Upper lobe of left lung (tissue), 6 donors: ENCODE results near the gene CRELD2. TPM values are rescaled to one million over a fixed set of nuclear protein-coding genes. Genes with fewer than 3 reads are reported as not detected.

Experiments
- ATAC-seq, 2 donors: fragments of 200-7000 bp; cut with Tn5 transposase; one replicate each; pipeline ENCODE4 v1.9.1; 2022; ENCODE audit warnings: mild to moderate bottlenecking in 2 of 2, moderate library complexity in 2 of 2; ENCODE audit not compliant: low FRiP score in 2 of 2
- DNase-seq, 2 donors: peaks; one replicate each; pipeline ENCODE4 v3.0.0-alpha.2; 2019 to 2020
- H3K27ac ChIP-seq, 4 donors: fragments of 200-600 bp; sonication (generic); one replicate each; pipeline ENCODE4 v1.5.1; 2016 to 2019
- H3K27me3 ChIP-seq, 4 donors: fragments of 200-600 bp; sonication (generic); one replicate each; pipeline ENCODE4 v1.5.1; 2017 to 2019
- H3K36me3 ChIP-seq, 4 donors: fragments of 200-600 bp; sonication (generic); one replicate each; pipeline ENCODE4 v1.5.1; 2016 to 2019
- H3K4me1 ChIP-seq, 4 donors: fragments of 200-600 bp; sonication (generic); one replicate each; pipeline ENCODE4 v1.5.1; 2018 to 2019
- H3K4me3 ChIP-seq, 4 donors: fragments of 200-600 bp; sonication (generic); one replicate each; pipeline ENCODE4 v1.5.1; 2017 to 2019; ENCODE audit warnings: mild to moderate bottlenecking in 2 of 4, moderate library complexity in 1 of 4
- H3K9me3 ChIP-seq, 4 donors: fragments of 200-600 bp; sonication (generic); one replicate each; pipeline ENCODE4 v1.5.1; 2018 to 2019
- EP300 ChIP-seq, 4 donors: sonication (generic); formaldehyde crosslinking; IDR thresholded peaks; one replicate each; pipeline ENCODE4 v1.5.1; 2017; ENCODE audit warnings: antibody characterized with exemption in 4 of 4, control low read depth in 2 of 4
- POLR2A ChIP-seq, 4 donors: fragments of 450-650 bp; IDR thresholded peaks; one replicate each; pipeline ENCODE4 v1.5.1; 2016 to 2017; ENCODE audit warnings: antibody characterized with exemption in 4 of 4, mild to moderate bottlenecking in 2 of 4
- POLR2AphosphoS5 ChIP-seq, 2 donors: sonication (generic); formaldehyde crosslinking; IDR thresholded peaks; one replicate each; pipeline ENCODE4 v1.5.1; 2017; ENCODE audit warnings: antibody characterized with exemption in 2 of 2
- WGBS, 2 donors: methylation state at CpG; one replicate each; pipeline ENCODE4 v1.1.5; 2017 to 2018; 5-methylcytosine and 5-hydroxymethylcytosine counted together
- total RNA-seq, 6 donors: library from RNA; depleted of rRNA in 4 of 6; stranded (reverse); fragments of >200 nt in 4 of 6; gene quantifications; one replicate each; pipeline versions ENCODE4 v1.1.0 to v1.2.1, GENCODE V29; 2016 to 2021
- TF ChIP-seq, protein P1 (sequence below), 6 experiments: fragments of 450-650 bp in 4 of 6; fragments of 200-600 bp in 2 of 6; sonication (generic) in 2 of 6; IDR thresholded peaks; one replicate each; pipeline ENCODE4 v1.5.1; 2016 to 2019; ENCODE audit warnings: antibody characterized with exemption in 6 of 6
- donor health status: DM: no; HTN: no; CAD: no; lungs with moderate emphysema.
- donor health status: DM: no; HTN: yes; CAD: no; lungs with severe emphysema.

CRELD2 gene
- total RNA-seq, 6 donors from 2014 or later: 31.2 to 72.6 (median 46.9) TPM

DNA sequence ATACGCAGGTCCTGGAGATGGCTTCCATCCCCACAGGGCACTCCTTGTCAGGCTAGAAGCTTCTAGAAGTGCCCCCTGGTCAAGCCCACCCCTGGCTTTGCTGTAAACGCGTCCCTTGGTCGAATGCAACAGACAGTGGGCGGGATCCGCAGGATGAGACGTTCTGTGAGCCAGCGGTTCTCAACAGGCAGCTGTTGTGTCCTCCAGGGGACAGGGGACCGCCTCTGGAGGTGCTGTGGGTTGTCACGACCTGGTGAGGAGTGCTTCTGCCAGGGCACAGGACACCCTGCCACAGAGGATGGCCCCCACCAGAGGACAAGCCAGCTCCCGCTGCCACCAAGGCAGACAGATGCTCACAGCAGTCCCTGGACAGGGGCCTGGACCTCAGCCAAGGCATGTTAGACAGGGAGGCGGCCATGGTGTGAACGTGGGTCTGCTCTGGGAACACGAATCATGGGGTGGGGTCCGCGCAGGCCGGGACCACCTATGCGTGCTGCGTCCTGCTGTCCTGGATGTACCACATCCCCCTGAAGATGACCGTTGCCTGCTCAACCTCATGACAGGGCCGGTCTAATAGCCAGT, 11.7 kb downstream of the CRELD2 start:
- no peak for ATAC-seq
- H3K27me3 ChIP-seq: peaks cover 0 to 6% (median 0%) of the 10 kb centered on the region in 4 donors
- peak in 1 of 2 donors; percentile 82 for DNase-seq
- no peak for TF ChIP-seq POLR2A (IDR thresholded peaks at IDR 0.05)
- no peaks in the 10 kb centered on the region for H3K9me3 ChIP-seq
- H3K27ac ChIP-seq: peak overlapping the region; percentile 17 to 97 (median 72)
- H3K4me1 ChIP-seq: peaks cover 52 to 62% (median 59%) of the 10 kb centered on the region in 4 donors
- peaks cover 0 to 11% (median 7%) of the 10 kb centered on the region in 4 donors for H3K36me3 ChIP-seq
- H3K4me3 ChIP-seq: no peak overlapping the region
- 83 to 92% methylated on average over 2 to 14 of the region's 21 CpGs for WGBS, 2 donors

DNA sequence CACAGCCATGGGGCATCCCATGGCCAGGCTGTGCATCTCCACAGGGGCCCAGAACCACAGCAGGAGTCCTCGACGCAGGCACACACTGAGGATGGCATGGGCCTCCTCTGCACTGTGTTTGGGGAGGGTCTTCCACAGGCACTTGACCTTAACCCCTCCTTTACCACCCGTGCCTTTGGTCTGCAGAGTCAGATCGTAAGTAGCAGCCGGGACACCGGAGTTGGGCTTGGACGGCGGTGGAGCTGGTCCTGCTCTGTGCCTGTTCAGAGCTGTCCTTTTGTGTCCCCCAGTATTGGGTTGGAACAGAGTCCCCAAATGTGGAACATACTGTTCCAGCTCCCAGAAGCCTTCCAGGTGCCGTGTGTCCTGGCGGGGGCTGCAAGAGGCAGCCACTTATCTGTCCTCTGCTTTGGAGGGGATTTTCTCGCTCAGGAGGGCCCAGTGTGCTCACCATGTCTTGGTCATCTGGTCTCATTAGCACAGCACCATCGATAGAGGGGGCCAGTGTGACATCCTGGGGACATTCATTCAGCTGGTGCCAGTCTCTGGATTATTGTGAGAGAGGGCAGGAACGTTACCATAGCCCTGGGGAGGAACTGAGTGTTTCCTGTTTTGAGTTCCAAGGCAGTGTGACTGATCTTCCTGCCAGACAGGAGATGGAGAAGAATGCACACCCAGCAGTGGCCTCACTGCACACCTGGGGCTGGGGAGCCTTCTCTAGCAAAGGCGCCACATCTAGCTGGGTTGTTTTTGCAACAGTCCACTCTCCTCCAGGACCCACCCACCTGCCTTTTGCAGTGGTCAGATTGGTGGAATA, 12.4 kb downstream of the CRELD2 start:
- H3K36me3 ChIP-seq: peaks cover 0 to 7% (median 4%) of the 10 kb centered on the region in 4 donors
- DNase-seq (peak in 1 of 2 donors; percentile 92), ATAC-seq (peak; percentile 64 to 84)
- no peaks in the 10 kb centered on the region for H3K9me3 ChIP-seq
- WGBS, 2 donors: 33 to 44% methylated on average over 6 to 14 of the region's 14 CpGs
- peak overlapping the region; percentile 48 to 97 (median 74) for H3K27ac ChIP-seq
- TF ChIP-seq POLR2AphosphoS5 (IDR thresholded peaks at IDR 0.05): peak; percentile 62 to 79
- TF ChIP-seq, protein P1, sequence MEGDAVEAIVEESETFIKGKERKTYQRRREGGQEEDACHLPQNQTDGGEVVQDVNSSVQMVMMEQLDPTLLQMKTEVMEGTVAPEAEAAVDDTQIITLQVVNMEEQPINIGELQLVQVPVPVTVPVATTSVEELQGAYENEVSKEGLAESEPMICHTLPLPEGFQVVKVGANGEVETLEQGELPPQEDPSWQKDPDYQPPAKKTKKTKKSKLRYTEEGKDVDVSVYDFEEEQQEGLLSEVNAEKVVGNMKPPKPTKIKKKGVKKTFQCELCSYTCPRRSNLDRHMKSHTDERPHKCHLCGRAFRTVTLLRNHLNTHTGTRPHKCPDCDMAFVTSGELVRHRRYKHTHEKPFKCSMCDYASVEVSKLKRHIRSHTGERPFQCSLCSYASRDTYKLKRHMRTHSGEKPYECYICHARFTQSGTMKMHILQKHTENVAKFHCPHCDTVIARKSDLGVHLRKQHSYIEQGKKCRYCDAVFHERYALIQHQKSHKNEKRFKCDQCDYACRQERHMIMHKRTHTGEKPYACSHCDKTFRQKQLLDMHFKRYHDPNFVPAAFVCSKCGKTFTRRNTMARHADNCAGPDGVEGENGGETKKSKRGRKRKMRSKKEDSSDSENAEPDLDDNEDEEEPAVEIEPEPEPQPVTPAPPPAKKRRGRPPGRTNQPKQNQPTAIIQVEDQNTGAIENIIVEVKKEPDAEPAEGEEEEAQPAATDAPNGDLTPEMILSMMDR (IDR thresholded peaks at IDR 0.05): peak; percentile 72 to 89 (median 78)
- peak in 1 of 4 donors; percentile 54 for TF ChIP-seq POLR2A (IDR thresholded peaks at IDR 0.05)
- no peak for TF ChIP-seq EP300 (IDR thresholded peaks at IDR 0.05)
- H3K4me1 ChIP-seq: peaks cover 52 to 63% (median 59%) of the 10 kb centered on the region in 4 donors
- H3K4me3 ChIP-seq: no peak overlapping the region
- H3K27me3 ChIP-seq: peaks cover 0 to 6% (median 0%) of the 10 kb centered on the region in 4 donors

DNA sequence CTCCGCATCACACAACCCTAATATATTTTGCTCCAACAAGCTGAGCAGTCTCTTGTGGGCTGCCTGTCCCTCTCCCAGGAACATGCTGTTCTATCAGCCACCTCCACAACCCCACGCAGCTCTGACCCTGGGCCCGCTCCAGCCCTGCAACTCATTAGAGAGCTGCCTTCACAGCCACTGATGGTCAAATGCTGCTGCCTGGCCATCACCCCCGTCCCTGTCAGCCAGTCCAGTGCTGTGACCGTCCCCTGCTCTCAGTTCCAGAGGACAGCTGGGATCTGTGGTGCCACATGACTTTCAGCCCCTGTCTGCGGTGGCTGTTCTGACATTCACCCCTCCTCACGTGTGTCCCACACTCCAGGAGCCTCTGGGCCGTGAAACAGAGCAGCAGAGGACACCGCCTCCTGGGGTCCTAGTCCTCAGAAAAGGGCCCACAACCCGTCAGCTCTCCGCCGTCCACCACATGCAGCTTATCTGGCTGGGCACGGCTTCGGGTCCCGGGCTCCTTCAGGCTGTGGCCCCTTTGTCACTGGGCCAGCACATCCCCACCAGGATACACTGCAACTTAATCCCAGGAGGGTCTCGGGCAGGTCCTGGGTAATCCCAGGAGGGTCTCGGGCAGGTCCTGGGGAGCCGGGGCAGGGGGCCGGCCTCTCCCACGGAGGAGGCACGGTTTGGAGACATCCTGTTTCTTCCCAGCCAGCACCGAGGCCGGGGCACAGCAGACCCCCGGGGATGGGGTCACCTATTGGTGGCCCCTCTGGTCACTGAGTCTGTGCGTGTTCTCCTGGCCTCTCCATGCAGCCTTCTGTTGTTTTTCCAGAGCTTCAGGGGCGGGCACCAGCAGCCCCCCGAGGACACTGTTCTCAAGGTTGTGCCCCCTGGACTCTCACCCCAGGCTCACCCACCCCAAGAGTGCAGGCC, 15.1 kb downstream of the CRELD2 start:
- Histone ChIP-seq H3K4me3 (peak overlapping the region in 3 of 4 donors; percentile 45 to 61 (median 61)), H3K36me3 (no peaks in the 10 kb centered on the region), H3K9me3 (no peaks in the 10 kb centered on the region), H3K4me1 (peaks cover 69 to 89% (median 77%) of the 10 kb centered on the region in 4 donors), H3K27ac (peak overlapping the region; percentile 95 to 100 (median 98)), H3K27me3 (peaks cover 0 to 6% (median 0%) of the 10 kb centered on the region in 4 donors)
- TF ChIP-seq POLR2AphosphoS5 (IDR thresholded peaks at IDR 0.05): peak; percentile 38 to 49
- TF ChIP-seq, protein P1 (IDR thresholded peaks at IDR 0.05): no peak
- peak in 2 of 4 donors; percentile 13 to 19 for TF ChIP-seq EP300 (IDR thresholded peaks at IDR 0.05)
- TF ChIP-seq POLR2A (IDR thresholded peaks at IDR 0.05): no peak
- ATAC-seq: no peak
- DNase-seq: peak in 1 of 2 donors; percentile 79
- WGBS, 2 donors: 73 to 75% methylated on average over 7 to 23 of the region's 27 CpGs

DNA sequence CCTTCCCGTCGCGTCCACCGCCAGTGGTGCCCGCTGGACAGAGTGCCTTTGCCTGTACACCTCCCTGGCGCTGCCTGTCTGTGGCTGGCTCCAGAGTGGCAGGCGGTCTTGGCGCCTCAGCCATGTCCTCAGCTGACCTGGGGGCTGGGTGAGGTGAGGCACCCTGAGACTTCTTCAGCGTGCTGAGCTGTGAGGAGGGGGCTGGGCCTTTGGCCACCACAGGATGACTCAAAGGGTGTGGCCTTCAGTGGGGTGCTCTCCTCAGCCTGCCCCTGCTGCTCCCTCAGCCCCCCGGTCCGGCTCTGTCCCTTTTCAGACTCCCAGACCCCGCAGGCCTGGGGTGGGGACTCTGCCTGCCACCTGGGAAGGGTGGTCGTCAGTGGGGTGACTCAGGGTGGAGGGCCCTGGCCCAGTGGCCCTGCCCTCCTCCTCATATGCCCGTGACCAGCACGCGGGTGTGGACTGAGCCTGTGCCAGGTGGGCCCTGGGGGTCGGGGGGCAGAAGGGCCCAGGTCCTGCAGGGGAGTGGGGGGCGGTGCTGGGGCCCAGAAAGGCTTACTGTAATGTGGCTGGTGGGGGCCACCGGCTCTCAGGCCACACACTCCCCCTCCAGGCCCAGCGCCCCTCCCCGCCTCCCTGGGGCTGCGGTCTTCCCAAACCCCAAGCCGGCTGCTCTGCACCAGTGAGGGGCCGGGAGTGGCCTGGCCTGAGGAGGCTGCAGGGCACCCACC, 15.9 kb downstream of the CRELD2 start:
- TF ChIP-seq, protein P1 (IDR thresholded peaks at IDR 0.05): peak in 2 of 6 experiments; percentile 11 to 21
- TF ChIP-seq POLR2A (IDR thresholded peaks at IDR 0.05): peak in 3 of 4 donors; percentile 16 to 79 (median 55)
- peak in 2 of 4 donors; percentile 81 to 96 for TF ChIP-seq EP300 (IDR thresholded peaks at IDR 0.05)
- TF ChIP-seq POLR2AphosphoS5 (IDR thresholded peaks at IDR 0.05): peak; percentile 54 to 89
- no peaks in the 10 kb centered on the region for H3K36me3 ChIP-seq
- peak overlapping the region; percentile 95 to 100 (median 98) for H3K27ac ChIP-seq
- H3K4me3 ChIP-seq: peak overlapping the region; percentile 27 to 61 (median 53)
- DNase-seq (peak; percentile 89 to 95), ATAC-seq (peak; percentile 27 to 61)
- 23 to 49% methylated on average over 14 to 18 of the region's 24 CpGs for WGBS, 2 donors
- H3K4me1 ChIP-seq: peaks cover 66 to 93% (median 78%) of the 10 kb centered on the region in 4 donors
- H3K27me3 ChIP-seq: peaks cover 0 to under 1% (median 0%) of the 10 kb centered on the region in 4 donors
- H3K9me3 ChIP-seq: no peaks in the 10 kb centered on the region
